Esophagus squamous epithelium (tissue), 4 donors: Measurements from ENCODE around the gene ARHGAP28.

ENCODE experiments used
- POLR2A ChIP-seq, 4 donors: fragments of 450-650 bp; IDR thresholded peaks; one replicate each; pipeline ENCODE4 v1.6.1; 2017; ENCODE audit warnings: antibody characterized with exemption in 4 of 4, mild to moderate bottlenecking in 4 of 4, moderate library complexity in 3 of 4
- TF ChIP-seq, protein P1 (sequence below), 6 experiments: fragments of 450-650 bp in 4 of 6; fragments of 200-600 bp in 2 of 6; sonication (generic) in 2 of 6; IDR thresholded peaks; one replicate each; pipeline ENCODE4 v1.5.1; 2016 to 2019; ENCODE audit warnings: antibody characterized with exemption in 6 of 6, mild to moderate bottlenecking in 4 of 6, moderate library complexity in 4 of 6

GRCh38 chr18:6683112-6683876 is 46.2 kb upstream of the ARHGAP28 start:
- TF ChIP-seq, protein P1, sequence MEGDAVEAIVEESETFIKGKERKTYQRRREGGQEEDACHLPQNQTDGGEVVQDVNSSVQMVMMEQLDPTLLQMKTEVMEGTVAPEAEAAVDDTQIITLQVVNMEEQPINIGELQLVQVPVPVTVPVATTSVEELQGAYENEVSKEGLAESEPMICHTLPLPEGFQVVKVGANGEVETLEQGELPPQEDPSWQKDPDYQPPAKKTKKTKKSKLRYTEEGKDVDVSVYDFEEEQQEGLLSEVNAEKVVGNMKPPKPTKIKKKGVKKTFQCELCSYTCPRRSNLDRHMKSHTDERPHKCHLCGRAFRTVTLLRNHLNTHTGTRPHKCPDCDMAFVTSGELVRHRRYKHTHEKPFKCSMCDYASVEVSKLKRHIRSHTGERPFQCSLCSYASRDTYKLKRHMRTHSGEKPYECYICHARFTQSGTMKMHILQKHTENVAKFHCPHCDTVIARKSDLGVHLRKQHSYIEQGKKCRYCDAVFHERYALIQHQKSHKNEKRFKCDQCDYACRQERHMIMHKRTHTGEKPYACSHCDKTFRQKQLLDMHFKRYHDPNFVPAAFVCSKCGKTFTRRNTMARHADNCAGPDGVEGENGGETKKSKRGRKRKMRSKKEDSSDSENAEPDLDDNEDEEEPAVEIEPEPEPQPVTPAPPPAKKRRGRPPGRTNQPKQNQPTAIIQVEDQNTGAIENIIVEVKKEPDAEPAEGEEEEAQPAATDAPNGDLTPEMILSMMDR (IDR thresholded peaks at IDR 0.05) = no peak
- no peak for TF ChIP-seq POLR2A (IDR thresholded peaks at IDR 0.05)
